ENCODE measurements around the gene USP34.
"Not testable (repeated sequence)": the region's sequence is repeated elsewhere in the genome, so short reads cannot be mapped to it uniquely, and the experiment has no call there.

Gene USP34

DNA sequence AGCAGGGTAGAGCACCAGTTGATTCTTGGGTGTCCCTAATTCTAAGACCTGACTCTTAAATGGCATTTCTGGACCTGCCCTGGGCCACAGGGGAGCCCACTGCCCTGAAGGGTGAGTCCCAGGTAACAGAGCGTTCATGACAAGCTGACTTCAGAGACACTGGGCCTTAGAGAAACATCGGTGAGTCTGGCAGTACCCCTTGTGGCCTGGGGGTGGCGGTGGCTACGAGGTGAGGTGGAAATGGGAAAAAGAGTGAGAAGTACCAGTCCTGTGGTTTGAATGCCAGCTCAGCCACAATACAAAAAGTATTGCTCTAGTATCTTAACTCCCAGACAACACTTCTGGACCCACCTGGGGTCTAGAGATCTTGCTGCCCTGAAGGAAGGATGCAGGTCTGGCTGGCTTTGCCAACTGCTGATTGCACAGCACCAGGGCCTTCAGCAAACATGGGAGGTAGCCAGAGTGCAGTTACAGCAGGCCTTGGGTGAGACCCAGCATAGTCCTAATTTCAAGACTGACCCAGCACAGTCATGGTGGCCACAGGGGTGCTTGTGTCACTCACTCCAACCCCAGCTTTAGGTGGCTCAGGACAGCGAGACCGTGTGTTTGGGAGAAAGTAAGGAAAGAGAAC, 44.5 kb downstream of the USP34 start:
- ATAC-seq, result peak; percentile 82 to 88

DNA sequence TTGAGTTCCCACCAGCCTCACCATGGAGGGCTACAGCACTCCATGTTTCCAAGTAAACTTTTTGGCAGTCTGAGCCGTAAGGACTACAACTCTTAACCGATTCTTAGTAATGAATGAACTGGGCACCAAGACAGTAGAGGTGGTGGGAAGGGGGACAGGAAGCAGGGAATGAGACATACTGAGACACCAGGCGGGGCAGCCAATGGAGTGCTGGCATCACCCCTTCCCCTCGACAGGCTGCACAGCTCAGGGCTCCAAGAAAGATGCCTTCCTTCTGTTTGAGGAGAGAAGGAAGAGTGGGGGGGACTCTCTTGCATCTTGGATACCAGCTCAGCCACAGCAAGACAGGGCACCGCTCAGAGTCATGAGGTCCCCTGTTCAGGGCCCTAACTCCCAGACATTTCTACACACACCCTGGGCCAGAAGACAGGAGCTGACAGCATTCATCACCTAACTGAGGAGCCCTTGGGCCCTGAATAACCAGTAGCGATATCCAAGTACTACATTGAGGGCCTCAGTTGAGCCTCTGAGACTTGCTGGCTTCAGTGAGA, 45.2 kb downstream of the USP34 start:
- ATAC-seq, result peak in 1 of 2 donors; percentile 23

DNA sequence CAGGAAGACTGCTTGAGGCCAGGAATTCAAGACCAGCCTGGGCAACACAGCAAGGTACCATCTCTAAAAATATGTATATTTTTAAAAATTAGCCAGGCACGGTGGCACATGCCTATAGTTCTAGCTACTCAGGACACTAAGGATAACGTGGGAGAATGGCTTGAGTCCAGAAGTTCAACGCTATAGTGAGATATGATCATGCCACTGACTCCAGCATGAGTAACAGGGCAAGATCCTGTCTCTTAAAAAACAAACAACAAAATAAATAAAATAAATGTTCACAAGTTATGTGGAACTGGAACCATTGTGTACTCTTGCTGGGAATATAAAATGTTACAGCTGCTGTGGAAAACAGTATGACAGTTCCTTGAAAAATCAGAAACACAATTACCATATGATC, 47.2 kb downstream of the USP34 start:
- no peak for ATAC-seq

DNA sequence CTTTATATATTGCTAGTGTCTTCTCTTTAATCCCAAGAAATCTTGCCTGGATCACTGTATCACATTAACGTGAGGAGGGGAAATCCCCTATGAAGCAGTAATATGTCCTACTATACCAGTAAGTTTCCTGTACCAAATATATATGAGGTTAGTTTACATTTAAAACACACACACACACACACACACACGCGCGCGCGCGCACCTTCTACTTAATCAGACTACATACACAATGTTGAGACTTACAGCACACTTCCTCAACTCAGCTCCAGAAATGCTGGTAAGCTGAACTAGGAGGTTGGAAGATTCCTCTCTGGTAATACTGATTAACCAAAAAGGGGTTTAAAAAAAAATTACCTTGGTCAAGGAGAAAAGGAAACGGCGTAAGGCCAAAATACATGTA, 49.3 kb downstream of the USP34 start:
- no peak for ATAC-seq

DNA sequence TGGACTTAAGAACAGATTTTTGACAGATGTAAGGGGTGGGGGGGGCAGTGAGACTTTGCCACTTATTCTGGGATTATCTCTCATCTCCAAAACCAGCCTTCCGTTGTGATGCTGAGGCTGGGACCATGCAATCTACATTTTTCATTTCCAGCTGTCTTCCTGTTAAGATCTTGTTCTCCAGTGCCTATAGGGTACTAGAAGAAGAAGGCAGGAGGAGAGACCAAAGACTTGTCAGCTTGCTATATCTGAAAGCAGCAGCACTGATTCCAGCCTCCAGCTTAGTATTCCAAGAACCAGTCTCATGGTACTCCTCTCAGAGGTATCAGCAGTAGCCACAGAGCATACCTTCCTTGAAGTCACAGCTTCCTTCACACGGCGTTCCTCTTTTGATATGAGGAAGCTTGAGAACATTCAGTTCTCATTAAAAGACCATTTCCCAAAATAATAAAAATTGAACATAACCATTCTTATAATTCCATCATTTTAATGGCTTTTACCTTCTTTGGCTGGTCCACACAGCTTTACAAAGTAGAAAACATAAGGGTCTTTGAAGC, 49.8 kb downstream of the USP34 start:
- ATAC-seq, result no peak

DNA sequence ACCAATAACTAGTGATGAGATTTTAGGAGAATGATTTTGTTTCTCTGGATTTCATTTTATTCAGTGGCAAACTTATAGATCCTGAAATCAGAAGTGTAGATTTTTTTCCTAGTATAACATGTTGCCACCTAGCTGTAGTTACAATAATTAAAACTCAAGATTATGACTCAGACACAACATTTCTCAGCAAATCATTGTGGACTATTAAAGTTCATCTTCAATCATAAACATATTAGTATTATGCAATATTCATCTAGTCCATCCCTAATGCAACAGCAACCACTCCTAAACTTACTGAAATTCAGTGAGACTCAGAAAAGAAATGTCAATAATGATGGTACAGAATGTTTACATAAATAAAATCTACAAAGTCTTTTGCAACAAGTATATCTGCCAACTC, 51.3 kb downstream of the USP34 start:
- ATAC-seq, result peak in 1 of 2 donors; percentile 43

DNA sequence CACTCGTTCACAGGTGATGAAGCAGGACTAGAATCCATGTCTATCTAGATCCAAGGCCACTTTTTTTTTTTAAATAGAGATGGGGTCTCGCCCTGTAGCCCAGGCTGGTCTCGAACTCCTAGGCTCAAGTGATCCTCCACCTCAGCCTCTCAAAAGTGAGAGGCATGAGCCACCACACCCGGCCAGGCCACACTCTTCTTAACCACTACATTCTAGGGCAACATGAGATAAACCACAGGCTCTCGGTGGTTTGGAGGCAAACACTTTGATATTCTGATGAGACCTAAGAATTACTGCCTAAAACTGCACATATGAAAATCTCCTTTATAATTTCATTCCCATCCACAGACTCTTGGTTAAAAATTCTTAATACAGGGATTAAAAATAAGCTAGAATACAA, 51.8 kb downstream of the USP34 start:
- peak in 1 of 2 donors; percentile 71 for ATAC-seq

DNA sequence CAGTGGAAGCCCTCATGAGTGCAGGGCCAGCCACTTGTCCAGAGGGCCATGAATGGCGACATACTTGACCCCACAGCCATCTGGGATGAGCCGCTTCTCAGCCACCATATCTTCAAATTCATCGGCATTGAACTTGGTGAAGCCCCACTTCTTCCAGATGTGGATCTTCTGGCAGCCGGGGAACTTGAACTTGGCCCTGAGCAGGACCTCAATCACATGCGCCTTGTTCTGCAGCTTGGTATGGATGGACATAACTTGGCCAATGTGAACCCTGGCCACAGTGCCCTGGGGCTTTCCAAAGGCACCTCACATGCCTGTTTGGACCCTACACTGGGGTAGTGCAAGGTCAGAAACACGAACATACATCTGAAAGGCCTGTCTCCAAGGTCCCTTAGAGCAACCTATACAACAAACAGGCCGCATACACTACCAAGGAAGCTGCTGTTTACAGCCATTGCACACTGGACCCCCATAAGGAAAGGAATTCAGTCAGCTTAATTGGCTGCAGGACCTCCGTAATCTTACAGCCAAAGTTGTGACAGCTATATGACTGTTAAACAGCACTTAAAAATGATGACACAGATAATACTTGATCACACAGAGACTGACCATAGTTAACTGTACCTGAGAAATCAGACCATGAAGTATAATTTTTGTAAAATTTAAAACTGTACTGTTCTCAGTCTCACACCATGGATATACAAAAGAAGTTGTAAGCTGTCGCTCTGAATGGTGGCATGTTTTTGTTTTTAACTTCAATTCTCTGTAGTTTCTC, 53.8 kb downstream of the USP34 start:
- no peak for ATAC-seq

DNA sequence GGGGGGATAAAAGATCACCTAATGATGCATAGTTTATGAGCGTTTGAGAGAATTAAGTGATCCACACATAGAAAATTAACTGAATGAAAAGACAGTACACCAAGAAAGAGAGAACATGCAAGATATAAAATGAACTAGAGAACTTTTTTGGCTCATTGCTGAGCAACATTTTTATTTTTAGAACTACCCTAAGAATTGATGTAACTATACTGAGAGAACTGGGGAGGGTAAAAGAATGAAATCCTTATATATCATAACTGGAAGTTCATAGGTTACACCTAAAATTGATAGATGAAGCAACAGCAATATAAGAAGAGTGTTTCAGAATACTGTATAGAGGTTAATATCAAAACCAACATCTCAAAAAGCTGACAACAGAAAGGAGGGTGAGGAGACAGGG, 55.6 kb downstream of the USP34 start:
- no peak for ATAC-seq

DNA sequence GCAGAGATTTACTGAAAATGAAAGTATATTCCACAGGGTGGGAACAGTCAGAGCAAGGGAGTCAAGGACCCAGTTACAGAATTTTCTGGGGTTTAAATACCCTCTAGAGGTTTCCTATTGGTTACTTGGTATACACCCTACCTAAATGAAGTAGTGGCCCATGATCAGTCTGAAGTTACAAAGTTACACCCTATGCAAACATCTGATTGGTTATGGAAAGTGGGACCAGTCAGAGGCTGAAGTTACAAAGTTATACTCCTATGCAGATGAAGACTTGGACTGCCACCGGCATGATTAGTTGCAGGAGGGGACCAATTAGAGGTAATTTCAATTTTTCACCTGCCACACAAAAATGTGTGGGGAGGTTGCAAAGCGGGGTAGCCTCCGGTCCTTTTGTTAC, 56.2 kb downstream of the USP34 start:
- ATAC-seq, result no peak

DNA sequence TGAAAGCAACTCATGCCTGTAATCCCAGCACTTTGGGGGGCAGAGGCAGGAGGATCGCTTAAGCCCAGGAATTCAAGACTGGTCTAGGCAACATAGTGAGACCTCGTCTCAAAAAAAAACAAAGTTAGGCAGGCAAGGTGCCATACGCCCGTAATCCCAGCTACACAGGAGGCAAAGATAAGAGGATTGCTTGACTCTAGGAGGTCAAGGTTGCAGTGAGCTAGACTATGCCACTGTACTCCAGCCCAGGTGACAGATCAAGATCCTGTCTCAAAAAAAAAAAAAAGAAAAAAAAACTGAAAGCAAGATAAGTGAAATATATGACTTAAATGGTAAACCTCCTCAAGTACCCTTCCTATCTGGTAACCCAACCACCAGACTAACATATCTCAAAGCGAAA, 59.8 kb downstream of the USP34 start:
- ATAC-seq, result no peak

DNA sequence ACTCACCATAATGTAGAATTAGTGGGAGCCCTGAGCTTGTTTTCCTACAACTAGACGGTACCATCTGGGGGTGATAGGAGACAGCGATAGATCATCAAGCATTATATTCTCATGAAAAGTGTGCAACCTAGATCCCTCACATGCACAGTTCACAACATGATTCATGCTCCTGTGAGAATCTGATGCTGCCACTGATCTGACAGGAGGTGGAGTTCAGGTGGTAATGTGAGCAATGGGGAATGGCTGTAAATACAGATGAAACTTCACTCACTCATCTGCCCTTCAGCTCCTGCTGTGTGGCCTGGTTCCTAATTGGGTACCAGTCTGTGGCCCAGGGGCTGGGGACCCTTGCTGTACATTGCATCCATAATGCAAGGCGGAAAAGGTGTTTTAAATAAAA, 60.7 kb downstream of the USP34 start:
- no peak for ATAC-seq

DNA sequence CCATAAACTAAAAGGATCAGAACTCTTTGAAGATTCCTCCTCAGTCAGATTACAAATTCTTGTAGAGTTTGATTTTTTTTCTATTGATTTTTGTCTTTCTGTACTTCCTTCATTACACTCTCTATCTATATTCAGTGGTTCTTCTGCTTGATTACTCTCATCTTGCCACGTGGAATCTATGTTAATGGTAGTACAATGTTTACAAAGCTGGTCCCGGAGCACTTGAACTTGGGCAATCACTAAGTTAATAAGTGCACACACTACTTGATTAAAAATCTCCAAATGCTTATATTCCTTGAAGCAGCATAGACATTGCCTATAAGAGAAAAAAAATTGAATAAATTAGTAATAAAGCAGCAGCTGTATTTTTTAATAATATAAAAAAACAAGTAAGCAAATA, 65.1 kb downstream of the USP34 start:
- ATAC-seq, result no peak

DNA sequence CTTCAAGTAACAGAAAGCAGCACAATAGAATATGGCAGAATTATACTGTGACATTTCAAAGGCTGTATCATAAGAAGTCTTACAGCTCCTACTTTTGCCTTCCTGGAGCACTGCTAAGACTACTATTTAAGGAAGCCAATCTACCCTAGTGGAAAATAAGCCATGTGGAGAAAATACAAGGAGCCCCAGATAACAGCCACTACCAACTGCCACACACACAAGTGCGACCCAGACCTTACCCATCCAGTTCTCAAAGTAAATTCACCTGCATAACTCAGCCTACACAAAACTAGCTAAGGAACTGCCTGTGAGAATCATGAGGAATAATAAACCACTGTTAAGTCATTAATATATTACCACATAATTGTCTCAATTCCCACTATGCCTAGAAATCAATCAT, 66.4 kb downstream of the USP34 start:
- no peak for ATAC-seq

DNA sequence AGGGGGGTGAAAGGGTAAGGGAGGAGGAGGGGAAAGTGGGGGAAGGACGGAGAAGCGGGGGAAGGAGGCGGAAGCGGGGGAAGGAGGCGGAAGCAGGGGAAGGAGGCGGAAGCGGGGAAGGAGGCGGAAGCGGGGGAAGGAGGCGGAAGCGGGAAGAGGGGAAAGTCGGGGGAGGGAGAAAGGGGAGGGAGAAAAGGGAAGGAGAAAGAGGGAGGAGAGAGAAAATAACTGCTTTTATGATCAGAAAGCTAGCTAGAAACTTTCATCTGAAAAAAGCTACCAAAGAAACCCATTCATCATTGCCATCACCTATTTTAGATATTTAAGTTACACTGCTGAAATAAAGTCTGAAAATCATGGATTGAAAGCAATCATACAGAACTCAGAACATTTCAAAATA, 72.5 kb downstream of the USP34 start:
- no peak for ATAC-seq

DNA sequence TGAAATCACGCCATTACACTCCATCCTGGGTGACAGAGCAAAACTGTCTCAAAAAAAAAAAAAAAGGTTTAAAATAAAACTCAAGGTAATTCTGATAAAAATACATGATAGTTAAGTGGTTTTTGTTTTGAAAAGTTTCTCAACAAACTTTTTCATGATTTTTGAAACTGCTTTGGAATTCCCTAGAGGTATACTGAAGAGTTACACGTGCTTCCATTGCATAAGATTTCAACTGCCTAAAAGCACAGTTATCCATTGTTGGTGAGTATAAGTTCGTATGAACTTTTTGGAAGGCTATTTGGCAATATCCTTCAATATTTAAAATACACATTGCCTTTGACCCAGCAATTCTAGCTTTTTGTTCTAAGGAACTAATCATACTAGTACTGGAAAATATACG, 74.9 kb downstream of the USP34 start:
- no peak for ATAC-seq

DNA sequence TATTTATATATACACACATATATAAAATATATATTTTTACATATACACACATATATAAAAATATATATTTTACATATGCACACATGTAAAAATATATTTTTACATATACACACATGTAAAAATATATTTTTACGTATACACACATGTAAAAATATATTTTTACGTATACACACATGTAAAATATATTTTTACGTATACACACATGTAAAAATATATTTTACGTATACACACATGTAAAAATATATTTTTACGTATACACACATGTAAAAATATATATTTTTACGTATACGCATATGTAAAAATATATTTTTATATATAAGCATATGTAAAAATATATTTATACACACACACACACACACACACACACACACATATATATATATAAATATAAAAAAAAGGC, 83.3 kb downstream of the USP34 start:
- ATAC-seq, result not testable (repeated sequence)

DNA sequence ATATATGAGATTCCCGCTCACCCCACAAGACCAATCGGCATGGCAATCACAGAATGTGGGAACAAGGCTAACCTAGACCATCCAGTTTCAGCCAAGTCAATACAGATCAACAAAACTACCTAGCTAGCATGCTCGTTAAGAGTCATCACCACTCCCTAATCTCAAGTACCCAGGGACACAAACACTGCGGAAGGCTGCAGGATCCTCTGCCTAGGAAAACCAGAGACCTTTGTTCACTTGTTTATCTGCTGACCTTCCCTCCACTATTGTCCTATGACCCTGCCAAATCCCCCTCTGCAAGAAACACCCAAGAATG, 90.0 kb downstream of the USP34 start:
- not testable (repeated sequence) for ATAC-seq

DNA sequence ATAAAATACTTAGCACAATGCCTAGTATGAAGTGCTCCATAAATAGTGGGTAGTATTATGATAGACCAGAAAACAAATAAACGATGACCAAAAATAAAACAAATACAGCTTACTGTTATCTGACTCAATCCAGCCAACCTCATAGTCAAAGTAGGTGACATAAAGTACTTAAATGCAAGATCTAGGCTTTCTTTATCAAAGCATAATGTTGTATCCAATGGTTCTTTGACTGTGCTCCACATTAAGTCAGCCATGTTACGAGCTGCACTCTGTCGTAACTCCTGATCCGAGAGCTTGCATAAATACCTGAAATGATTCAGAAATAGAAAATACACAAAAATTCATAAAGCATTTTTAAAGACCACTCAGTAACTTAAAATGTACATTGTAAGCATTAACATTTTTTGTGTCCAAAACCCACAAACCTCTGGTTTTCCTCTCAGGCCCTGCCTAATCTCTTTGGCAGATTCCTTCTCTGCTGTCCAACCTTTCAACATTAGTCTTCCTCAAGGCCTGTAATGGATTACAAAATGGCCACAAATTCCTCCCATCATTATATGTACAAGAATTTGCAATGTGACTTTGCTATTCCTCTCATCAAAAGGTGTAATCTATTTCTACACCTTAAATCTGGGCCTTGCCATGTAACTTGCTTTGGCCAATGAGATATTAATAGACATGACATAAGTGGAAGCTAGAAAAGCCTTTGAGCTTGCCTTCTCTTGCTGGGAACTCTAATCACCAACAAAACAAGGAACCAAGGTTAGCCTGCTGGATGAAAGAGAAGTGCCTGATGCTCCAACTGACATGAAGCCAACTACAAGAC, 90.6 kb downstream of the USP34 start:
- ATAC-seq, result no peak

DNA sequence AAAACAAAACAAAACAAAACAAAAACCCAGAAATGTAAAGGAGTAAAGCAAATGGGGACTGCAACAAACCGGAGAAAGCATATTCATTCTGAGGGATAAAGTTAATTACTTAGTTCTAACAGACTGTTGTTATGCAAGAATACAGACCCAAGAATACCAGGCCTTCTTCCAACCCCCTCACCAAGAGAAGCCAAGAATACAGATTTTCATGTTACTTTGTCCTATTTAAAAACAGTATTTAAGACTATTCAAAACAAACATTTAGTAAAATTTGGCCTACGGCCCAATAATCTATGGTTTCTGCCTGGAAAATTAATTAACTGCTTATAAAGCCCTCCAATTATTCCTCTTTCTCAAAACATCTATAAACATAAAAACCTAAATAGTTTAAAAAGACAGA, 91.4 kb downstream of the USP34 start:
- no peak for ATAC-seq

DNA sequence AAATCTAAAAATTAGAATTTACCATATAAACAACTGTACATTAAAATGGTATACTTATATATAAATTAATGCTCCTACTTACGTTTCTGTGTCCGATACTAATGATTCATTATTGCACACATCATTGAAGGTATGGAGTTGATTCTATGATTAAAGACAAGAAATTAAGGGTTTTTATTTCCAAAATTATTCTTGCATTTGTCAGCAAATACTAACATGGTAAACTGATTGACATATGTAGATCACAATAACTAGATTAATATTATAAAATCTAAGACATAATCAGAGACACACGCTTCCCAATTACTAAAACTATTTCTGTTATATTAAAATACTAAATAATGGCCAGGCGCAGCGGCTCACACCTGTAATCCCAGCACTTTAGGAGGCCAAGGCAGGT, 92.6 kb downstream of the USP34 start:
- no peak for ATAC-seq

DNA sequence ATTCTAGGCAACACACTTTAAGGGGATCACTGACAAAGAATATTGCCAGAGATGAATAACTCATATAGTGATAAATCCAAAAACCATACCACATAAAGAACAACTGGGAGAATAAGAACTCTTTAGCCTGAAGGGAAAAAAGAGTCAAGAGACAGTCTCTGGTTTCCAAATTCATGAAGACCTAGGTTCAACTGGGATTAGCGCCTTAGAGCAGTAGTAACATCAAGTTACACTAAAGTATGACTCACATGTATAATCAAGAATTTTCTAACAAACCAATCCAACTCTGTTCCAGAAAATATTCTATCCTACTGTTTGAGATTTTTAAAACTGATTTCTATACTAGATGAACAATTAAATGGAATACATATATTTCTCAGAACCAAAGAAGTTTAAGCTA, 93.8 kb downstream of the USP34 start:
- ATAC-seq, result no peak

DNA sequence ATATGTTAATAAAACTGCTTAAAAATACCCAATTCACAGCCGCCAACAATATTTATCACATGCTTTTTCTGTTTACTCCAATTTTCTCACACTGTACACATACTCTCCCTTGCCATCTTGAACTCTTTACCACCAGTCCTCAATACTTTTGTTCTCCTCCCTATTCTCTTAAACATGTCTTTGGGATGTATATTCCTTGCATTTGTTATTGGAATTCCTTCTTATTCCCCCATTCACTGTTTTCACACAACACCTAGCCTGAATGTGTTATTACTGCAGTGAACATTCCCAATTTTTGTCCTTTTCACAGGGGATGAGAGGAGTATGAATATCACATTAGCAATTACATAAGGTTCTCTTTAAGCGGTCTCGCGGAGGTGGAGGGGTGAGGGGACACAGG, 94.7 kb downstream of the USP34 start:
- ATAC-seq, result no peak

Measured in activated CD4-positive, CD25-positive, alpha-beta regulatory T cell treated with anti-CD3 and anti-CD28 coated beads, Interleukin-2, amount 50 U/mL, for 24 hours (primary cell).